ENCODE results near the gene GM2A. TPM values are rescaled to one million over a fixed set of nuclear protein-coding genes. Genes with fewer than 3 reads are reported as not detected.

Gene GM2A
- polyA plus RNA-seq = 10 to 100 TPM in 2 of 3 donors, 1 to 10 TPM in 1; 7.8 to 14.1 (median 10.1) TPM

DNA sequence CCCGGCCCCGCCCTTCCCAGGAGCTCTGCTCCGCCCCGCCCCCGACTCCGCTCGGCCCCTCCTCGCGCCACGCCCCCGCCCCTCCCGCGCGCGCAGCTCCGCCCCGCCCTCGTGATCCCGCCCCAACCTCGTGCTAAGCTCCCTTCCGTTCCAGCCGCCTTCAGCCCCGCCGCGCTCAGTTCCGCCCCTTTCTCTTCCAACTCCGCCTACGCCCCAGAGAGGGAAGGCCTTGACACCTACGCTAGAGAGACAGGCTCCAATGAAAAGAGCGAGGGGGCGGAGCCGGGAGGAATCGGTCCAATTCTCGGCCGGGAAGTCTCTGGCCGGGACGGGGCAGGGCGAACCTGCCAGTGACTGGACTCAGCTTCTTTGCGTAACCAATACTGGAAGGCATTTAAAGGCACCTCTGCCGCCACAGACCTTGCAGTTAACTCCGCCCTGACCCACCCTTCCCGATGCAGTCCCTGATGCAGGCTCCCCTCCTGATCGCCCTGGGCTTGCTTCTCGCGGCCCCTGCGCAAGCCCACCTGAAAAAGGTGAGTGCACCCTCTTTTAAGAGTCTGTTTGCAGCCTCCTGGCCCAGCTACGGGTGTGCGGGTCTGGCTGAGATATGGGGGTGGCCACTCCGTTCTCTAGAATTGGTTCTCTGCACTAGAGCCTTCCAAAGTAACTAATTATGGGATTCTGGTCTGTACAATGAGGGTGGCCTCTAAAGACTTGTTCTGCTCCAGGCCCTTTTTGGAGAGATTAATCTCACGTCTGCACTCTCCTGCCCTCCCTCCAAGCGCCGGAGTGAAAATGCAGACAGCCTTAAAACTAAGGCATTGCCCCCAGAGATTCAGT is at the start of gene GM2A:
TSS of gene GM2A (plus strand) at position 424 of the 843 bp plus-strand sequence. CDS start at position 456, 32 bp downstream.
- peak within 1 kb of the TSS; percentile 11 for H3K27ac ChIP-seq (ENCODE audit: low read depth, low read length)
- 1% methylated on average over 48 to 52 of the region's 52 CpGs for WGBS, 3 donors

DNA sequence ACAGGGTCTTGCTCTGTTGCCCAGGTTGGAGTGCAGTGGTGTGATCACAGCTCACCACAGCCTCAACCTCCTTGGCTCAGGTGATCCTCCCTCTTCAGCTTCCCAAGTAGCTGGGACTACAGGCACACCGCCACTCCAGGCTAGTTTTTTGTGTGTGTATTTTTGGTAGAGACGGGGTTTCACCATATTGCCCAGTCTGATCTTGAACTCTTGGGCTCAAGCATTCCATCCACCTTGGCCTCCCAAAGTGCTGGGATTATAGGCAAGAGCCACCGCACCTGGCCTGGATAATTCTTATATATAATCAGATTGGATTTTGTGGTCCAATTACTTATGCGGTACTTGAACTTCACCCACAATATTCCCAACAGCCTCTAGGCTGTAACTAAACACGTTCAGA is 48.9 kb upstream of the GM2A start:
- 86 to 94% (median 91%) methylated on average over 5 of the region's 5 CpGs for WGBS, 3 donors
- H3K27ac ChIP-seq (ENCODE audit: low read depth, low read length) = no peak overlapping the region

DNA sequence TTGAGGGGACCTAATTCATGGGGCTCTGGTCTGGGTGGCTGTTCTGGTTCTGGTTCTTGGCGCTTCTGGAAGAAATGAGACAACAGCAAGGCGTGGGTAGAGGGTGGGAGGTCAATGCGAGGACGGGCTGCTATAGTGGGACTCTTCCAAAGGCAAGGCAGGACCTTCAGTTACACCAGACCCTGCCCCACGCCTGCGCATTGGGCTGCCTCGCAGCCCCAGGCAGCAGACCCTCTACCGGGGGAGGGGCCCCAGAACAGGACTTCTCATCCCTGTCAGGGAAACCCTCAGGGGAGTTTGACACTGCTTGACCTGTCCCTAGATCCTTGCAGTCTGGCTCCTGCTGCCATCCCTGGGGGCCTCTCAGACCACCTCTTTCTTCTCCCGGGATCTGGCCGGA is 47.6 kb upstream of the GM2A start:
- WGBS, 3 donors = 88 to 92% (median 90%) methylated on average over 10 of the region's 10 CpGs
- H3K27ac ChIP-seq (ENCODE audit: low read depth, low read length) = no peak overlapping the region

DNA sequence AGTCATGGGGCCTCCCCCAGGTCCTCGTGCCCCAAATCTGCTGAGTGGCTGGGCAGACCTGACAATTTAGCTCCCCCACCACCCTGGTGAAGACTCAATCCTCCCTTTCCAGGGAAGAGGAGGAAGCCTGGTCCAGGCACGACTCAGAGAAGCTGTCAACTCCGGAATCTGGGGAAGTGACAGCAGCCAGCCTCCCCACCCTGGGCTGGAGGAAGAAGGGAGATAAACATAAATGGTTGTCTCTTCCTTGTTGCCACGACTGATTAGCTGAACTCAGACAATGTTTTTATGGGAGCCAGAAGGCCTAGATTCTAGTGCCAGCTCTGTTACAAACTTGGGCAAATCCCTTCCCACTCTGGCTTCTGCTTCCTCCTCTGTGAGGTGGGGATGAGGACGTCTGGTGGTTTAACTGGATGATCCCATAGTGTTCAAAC is 44.5 kb upstream of the GM2A start:
- 6 to 48% (median 8%) methylated on average over 5 of the region's 5 CpGs for WGBS, 3 donors
- peak overlapping the region; percentile 70 for H3K27ac ChIP-seq (ENCODE audit: low read depth, low read length)

DNA sequence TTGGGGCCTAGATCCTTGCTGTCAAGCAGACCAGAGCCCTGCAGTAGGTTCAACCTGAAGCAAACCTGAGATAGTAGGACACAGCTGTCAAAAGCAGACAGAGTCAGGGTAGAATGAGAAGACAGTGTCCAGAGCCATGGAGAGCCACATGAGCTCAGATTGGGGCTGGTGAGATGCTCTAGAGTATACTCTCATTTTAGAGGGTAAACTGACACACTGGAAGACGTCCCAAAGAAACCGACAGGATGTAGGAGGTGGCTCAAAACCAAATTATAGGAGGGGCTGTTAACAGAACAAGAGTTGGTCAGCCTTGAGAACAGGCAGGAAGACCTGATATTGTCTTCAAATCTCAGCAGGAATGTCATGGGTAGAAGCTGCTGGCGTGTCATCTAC is 40.6 kb upstream of the GM2A start:
- H3K27ac ChIP-seq (ENCODE audit: low read depth, low read length) = no peak overlapping the region
- 45 to 64% (median 60%) methylated on average over 3 of the region's 3 CpGs for WGBS, 3 donors

DNA sequence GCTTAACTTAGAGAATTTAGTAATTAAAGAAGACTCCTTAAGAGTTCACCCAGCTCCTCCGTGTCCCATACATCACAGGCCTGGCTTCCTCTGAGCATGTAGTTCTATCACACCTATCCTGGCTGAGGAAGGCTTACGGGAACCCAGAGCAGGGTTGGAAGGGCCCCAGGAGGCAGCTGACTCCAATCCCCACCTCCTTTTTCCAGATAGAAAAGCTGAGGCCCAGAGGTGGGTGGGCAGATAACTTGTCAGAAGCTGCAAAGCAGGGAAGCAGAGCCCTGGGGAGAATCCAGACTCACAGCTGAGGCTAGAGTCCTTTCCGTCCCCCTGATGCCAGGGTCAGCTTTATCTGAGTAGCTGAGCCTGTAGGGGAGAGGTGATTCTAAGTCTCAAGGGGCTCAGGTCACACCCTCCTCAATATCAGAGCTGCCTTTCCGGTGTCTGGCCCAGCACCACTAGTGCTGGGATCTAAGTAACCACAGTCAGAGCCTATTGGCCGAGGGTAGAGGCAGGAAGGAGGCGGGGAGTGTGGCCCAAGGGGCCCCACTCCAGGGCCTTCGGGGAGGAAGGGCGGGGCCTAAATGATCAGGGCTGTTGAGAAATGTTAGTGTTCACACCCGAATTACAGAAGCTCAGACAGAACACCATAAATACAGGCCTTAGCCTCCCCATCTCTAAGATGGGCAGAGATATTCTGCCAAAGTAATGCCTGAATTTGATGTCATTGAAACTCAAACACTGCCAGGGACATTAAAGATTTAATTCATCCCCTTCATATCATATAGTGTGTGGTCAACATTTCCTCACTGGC is 39.0 kb upstream of the GM2A start:
- 12 to 33% (median 14%) methylated on average over 9 of the region's 9 CpGs for WGBS, 3 donors
- H3K27ac ChIP-seq (ENCODE audit: low read depth, low read length) = peak overlapping the region; percentile 93

DNA sequence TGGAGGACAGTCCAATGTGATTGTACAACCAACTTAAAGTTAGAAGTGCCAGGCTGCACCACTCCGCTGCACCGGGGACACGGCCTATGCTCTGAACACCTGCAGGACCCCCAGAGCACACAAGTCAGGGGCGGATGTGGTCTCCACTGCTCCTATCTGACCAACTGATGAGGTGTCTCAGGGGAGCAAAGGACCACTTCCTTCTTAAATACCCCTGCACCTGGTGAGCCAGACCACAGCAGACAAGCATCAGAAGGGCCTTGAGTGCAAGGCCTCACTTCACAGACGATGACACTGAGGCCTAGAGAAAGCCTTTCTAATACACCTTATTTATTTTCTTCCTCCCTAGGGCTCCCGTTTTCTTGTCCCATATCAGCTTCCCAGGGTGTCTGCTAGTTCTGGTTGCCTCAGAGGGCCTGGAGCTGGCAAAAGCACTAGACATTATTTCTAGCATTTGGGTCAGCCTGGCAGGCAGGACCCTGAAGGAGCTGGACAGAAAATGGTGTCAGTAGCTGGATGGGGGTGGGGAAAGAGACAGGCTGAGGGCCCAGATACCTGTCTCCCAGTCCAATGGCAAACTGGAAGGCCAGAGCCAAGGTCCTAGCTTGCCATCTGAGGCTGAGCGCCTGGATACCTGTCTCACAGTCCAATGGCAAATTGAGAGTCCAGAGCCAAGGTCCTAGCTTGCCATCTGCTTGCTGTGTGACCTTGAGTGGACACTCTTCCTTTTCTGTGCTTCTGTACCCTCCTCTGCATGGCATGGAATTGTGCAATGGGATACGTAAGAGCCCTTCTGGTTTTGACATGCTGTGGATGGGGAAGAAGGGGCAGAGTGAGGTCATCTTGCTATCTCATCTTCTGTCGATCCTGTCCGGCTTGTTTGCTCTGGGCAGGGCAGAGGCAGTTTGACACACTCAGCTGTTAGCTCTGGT is 38.1 kb upstream of the GM2A start:
- H3K27ac ChIP-seq (ENCODE audit: low read depth, low read length) = peak overlapping the region; percentile 93
- 57 to 82% (median 63%) methylated on average over 10 of the region's 10 CpGs for WGBS, 3 donors

DNA sequence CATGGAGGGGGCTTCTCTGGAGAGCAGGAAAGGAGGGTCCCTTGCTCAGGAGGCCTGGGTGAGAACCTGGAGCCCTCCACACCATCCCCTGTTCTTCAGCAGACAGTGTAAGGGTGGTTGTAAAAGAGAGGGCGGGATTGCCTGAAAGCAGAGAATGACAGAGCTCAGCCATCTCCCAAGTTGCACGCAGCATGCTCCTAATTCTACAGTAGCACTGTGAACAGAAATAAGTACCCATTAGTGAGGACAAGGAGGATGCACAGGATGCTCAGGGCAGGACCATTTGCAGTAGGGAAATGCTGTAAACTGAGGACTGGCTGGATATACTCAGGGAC is 37.5 kb upstream of the GM2A start:
- WGBS, 3 donors = 80 to 90% (median 85%) methylated on average over 2 of the region's 2 CpGs

DNA sequence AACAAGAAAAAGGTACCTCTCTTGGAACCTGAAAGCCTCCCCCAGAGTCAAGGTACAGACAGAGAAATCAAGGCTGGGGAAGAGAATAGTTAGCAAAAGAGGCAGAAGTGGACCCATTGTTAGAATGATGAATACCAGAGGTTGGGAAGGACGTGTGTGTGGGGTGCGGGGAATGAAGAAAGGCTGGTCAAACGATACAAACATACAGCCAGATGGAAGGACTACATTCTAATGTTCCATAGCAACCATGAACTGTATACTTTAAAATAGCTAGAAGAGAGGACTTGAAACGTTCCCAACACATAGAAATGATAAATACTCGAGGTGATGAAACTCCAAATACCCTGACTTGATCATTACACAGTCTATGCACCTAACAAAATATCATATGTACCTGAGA is 36.2 kb upstream of the GM2A start:
- H3K27ac ChIP-seq (ENCODE audit: low read depth, low read length) = no peak overlapping the region
- 81 to 90% (median 82%) methylated on average over 5 of the region's 5 CpGs for WGBS, 3 donors

More for the DNA sequence above, 37.5 kb upstream of the GM2A start:
- no peak overlapping the region for H3K27ac ChIP-seq (ENCODE audit: low read depth, low read length)

DNA sequence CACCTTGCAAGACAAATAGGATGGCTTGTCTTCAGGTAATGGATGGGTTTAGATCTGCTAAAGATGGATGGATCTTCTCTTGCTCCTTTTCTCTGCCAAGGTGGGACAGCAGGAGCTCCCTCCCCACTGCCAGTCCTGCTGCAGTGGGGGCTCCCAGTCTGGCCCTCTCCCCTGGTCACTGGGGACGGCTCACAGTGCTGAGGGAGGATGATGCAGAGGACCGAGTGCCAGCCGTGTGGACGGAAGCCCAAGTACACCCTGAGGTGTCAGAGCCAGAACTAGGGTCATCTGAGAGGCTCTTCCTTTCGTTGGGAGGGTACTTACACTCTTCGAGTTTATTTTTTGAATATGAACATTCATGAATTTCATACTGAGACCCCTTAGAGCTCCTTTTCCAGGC is 34.8 kb upstream of the GM2A start:
- H3K27ac ChIP-seq (ENCODE audit: low read depth, low read length) = no peak overlapping the region
- 69 to 75% (median 69%) methylated on average over 6 of the region's 6 CpGs for WGBS, 3 donors

DNA sequence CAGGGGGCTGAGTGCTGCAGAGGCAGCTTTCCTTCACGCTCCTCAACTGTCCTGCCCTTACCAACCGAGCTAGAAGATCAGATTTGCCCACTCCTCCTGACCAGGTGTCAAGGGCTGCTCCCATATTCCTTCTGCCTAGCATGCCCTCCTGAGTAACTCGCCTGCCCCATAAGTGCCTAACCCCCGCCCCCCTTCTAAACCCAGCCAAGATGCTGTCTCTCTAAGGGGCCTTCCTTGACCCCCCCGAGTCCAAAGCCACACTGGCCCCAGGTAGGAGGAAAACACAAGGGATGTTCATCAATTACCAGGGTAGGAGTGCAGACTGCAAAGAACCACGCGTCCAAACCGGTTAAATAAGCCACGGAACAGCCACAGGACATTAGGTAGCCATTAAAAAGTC is 33.8 kb upstream of the GM2A start:
- H3K27ac ChIP-seq (ENCODE audit: low read depth, low read length) = no peak overlapping the region

DNA sequence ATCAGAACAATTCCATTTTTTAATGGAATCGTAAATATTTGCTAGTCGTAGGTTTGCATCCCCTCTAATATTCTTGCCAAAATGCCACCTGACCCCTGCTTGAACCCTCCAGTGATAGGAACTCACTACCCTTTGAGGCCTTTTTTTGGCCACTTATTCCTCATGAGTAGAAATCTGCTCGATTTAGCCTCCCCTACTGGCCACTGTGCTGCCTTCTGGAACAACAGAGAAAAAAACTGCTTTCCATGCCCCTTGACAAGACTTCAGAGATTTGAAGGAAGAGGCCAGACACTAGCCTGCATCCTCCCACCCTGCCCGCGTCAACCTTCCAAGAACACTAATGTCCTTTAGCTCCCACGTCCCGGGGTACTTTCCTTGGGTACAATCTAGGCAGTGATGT is 33.2 kb upstream of the GM2A start:
- H3K27ac ChIP-seq (ENCODE audit: low read depth, low read length) = no peak overlapping the region
- WGBS, 3 donors = 70 to 76% (median 72%) methylated on average over 7 of the region's 7 CpGs

More for the DNA sequence above, 33.8 kb upstream of the GM2A start:
- WGBS, 3 donors = 93 to 95% (median 94%) methylated on average over 9 of the region's 9 CpGs

DNA sequence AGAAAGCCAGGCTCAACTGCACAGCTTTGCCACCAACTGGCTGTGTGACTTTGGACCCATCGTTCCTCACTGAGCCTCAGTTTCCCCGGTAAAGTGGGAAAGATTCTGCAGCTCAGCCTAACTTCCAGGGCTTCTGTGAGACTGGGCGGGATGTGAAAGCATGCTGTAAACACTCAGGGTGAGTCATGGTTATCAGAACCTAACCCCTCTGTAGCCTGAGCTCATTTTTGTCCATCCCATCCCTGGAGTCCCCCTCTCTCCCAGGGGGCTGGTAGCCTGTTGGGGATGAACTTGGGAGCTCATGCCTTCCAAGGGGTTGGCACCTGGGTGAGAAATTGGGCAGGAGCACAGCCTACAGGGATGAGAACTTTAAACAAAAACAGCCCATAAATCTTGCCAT is 31.4 kb upstream of the GM2A start:
- WGBS, 3 donors = 69 to 75% (median 75%) methylated on average over 3 of the region's 3 CpGs
- no peak overlapping the region for H3K27ac ChIP-seq (ENCODE audit: low read depth, low read length)

DNA sequence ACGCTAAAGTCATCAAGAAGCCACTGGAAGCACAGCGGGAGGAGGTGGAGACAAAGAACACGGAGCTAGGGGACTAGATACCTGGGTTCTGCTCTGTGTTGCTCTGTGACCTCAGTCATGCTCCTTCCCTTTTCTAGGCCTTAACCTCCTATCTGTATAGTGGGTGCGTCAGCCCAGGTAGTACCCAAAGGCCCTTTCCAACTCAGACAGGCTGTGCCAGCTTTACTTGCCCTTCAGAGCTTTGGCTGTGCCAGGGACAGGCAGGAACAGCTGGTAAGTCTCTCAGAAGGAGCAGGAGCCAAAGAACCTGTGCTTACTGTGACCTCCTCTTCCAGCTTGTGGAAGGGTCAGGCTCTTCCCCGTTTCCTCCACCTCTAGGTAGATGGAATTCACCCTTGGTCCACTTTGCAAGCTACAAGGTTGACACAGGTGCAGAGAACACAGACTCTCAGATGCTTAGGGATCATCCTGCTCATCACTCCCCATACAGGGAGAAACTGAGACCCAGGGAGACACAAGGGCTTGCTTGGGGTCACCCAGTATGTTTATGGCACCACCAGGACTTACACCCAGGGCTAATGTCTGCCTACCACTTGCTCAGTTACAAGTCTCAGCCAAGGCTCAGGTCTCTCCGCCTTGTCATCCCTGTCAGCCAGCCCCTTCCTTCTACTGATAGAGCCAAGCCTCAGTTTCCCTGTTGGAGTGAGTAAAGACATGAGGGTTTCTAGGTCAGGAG is 30.8 kb upstream of the GM2A start:
- no peak overlapping the region for H3K27ac ChIP-seq (ENCODE audit: low read depth, low read length)
- 61 to 84% (median 83%) methylated on average over 6 of the region's 6 CpGs for WGBS, 3 donors

DNA sequence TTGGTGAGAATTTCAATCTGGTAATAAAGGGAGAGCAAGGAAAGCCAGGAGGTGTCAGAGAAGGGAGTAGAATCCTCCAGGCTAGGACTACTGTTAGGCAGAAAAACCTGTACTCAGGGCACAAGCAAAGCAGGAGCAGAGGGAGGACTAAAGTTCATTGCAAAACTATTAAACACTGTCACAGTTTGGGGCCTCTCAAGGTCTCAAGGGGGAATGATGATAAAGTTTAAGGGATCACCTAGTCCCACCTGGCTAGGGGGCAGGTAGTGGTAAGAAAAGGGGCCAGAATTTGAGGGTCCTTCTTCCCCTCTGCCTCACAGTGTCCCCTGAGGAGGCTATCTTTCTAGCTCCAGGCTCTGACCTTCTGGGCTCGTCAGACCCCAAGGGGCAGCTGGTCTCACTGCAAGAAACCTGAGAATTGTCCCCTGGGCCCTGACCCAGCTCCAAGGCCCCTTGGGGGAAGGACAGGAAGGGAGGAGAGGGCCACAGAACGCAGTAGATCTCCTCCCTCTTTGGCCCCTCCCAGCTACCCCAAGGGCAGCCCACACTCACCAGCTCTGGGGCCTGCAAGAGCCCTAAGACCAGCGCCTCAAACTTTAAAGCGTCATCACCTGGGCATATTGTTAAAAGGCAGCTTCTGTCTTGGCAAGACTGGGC is 30.1 kb upstream of the GM2A start:
- H3K27ac ChIP-seq (ENCODE audit: low read depth, low read length) = peak overlapping the region; percentile 20
- WGBS, 3 donors = 12 to 26% (median 18%) methylated on average over 4 of the region's 4 CpGs

DNA sequence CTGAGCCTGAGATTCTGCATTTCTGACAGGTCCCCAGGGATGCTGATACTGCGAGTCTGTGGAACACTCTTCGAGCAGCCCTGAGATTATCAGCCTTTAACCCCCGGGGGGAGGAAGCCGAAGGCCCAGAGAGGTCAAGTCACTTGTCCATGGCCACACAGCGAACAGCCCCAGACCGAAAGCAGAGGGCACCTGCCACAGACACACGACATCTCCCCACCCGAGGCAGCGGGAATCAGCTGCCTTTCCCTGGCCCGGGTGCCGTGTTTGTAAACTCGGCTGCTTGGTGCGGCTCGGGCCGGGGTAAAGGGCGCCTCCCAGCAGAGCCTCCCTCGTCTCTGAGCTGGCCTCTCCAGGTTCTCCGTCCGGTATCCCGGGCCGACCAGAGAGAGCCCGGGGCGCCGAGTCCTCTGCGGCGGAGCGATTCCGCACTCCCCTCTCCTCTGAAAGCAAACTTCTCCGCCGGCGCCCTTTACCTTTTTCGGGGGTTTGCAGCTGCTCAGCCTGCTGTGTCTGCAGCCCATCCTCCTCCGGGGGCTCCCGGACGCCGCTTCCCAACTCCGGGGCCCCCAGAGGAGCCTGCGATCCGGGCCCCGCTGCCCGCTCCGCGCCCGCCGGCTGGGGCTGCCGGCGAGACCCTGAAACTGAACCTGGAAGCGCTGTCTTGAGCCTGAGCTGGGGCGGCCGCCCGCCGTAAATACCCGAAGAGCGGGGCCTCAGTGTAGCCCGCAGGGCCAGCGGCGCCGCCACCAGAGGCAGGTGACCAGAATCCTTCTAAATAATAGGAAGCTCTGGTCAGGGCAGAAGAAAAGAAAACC is 29.3 kb upstream of the GM2A start, which contains the start of gene CCDC69:
TSS of gene CCDC69 (minus strand) at position 646 of the 818 bp plus-strand sequence. CDS start at position 524, 122 bp downstream.
- peak within 1 kb of the TSS; percentile 30 for H3K27ac ChIP-seq (ENCODE audit: low read depth, low read length)
- 0 to 2% (median 1%) methylated on average over 58 of the region's 58 CpGs for whole genome bisulfite sequencing, 3 donors

All from adipose tissue (tissue), 3 donors.